Fibroblast of peridontal ligament (primary cell): Measurements from ENCODE around the gene CFAP65.

Experiments
- DNase-seq: peaks from one replicate; pipeline ENCODE4 v3.0.0-alpha.2; 2010; ENCODE audit errors: extremely low read depth

CFAP65 gene

GRCh38 chr2:219041252-219041651 is at the start of gene CFAP65:
CFAP65 (minus strand) TSS chr2:219041516; CDS start chr2:219039048, 2,468 bp downstream.
- DNase-seq: peak; percentile 47

GRCh38 chr2:219090436-219091299 is 49.4 kb upstream of the CFAP65 start:
- DNase-seq: no peak

- DNase-seq: no peak
Observed at GRCh38 chr2:219089330-219089729, 48.0 kb upstream of the CFAP65 start.

- no peak for DNase-seq
Observed at GRCh38 chr2:219087848-219088247, 46.5 kb upstream of the CFAP65 start.

GRCh38 chr2:219087361-219087760 is 46.0 kb upstream of the CFAP65 start:
- no peak for DNase-seq

- DNase-seq: no peak
Observed at GRCh38 chr2:219086196-219086595, 44.9 kb upstream of the CFAP65 start.

- no peak for DNase-seq
Observed at GRCh38 chr2:219084791-219085190, 43.5 kb upstream of the CFAP65 start.

GRCh38 chr2:219082332-219082958 is 41.1 kb upstream of the CFAP65 start:
- DNase-seq: no peak

- no peak for DNase-seq
Observed at GRCh38 chr2:219081701-219082331, 40.5 kb upstream of the CFAP65 start.

- no peak for DNase-seq
Observed at GRCh38 chr2:219081096-219081495, 39.8 kb upstream of the CFAP65 start.

GRCh38 chr2:219079417-219079816 is 38.1 kb upstream of the CFAP65 start:
- DNase-seq: peak; percentile 52

- no peak for DNase-seq
Observed at GRCh38 chr2:219078951-219079350, 37.6 kb upstream of the CFAP65 start.

- no peak for DNase-seq
Observed at GRCh38 chr2:219078126-219078525, 36.8 kb upstream of the CFAP65 start.

GRCh38 chr2:219076253-219076652 is 34.9 kb upstream of the CFAP65 start:
- DNase-seq: no peak

- peak; percentile 79 for DNase-seq
Observed at GRCh38 chr2:219073413-219074129, 32.3 kb upstream of the CFAP65 start.

GRCh38 chr2:219072741-219073250 is 31.5 kb upstream of the CFAP65 start:
- no peak for DNase-seq

GRCh38 chr2:219071131-219071816 is 30.0 kb upstream of the CFAP65 start:
- DNase-seq: no peak

GRCh38 chr2:219065484-219065883 is 24.2 kb upstream of the CFAP65 start:
- DNase-seq: no peak

- no peak for DNase-seq
Observed at GRCh38 chr2:219062081-219062480, 20.8 kb upstream of the CFAP65 start.

- DNase-seq: no peak
Observed at GRCh38 chr2:219060821-219061791, 19.8 kb upstream of the CFAP65 start, which contains the start of gene IHH. IHH (minus strand) TSS chr2:219060921; CDS start chr2:219060467, 454 bp downstream.
